ENCODE data around the gene KCNQ2. TPM values are rescaled to one million over a fixed set of nuclear protein-coding genes. Genes with fewer than 3 reads are reported as not detected.
A peak's percentile ranks its signal among the peaks of the same experiment; 100 is the strongest.

Gene KCNQ2
- total RNA-seq, 1 experiment from 2014 or later: 86.5 TPM

DNA sequence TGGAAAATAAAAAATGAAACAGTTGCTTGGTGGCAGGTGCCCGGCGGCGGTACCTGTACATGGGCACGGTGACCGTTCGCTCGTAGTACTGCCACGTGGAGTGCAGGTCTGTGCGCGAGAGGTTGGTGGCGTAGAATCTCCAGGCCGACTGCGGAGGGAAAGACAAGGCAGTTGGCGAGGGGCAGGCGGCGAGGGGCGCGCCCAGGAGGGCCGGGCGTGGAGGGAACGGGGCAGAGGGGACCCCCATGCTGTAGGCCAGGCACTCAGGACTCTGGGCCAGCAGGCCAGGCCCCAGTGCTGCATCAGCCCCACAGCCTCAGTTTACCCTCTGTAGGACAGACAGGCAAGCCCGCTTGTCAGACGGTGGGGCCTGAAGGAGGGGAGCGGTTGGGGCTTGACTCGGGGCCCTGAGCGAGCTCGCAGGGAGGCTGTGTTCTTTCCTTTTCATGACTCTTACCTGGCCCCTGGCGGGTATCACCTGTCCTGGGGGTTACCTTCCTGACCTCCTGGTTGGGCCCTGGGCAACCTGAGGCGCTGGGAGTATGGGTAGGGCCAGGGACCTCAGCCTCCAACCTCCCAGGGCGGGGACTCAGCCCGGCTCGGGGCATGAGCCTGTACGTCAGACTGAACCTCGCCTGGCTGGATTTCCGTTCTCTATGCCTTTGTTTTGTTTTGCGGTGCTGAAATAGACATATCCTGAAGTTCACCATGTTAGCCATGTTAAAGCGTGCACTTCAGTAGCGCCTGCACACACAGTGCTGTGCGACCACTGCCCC lies 38.5 kb downstream of the KCNQ2 start:
- Histone ChIP-seq H3K79me2 (ENCODE audit: insufficient read depth, low read length) (no peaks in the 10 kb centered on the region; the same call in 1 of the 2 replicates), H3K9me2 (ENCODE audit: insufficient read depth) (no peaks in the 10 kb centered on the region), H3K4me3 (replicated peaks in 1 of 2; ENCODE audit: low read depth in 1 of 2, low read length in 2 of 2) (no peak overlapping the region), H3K36me3 (ENCODE audit: control insufficient read depth in 1 of 2, insufficient read depth in 2 of 2, low read length in 2 of 2) (no peaks in the 10 kb centered on the region; a peak in 1 of 4 replicates), H3K9me3 (ENCODE audit: control insufficient read depth in 1 of 2, insufficient read depth in 1 of 2, low read depth in 1 of 2, low read length in 2 of 2) (no peaks in the 10 kb centered on the region), H3K27me3 (ENCODE audit: insufficient read depth, low read length) (no peaks in the 10 kb centered on the region), H4K20me1 (ENCODE audit: insufficient read depth) (no peaks in the 10 kb centered on the region), H3K4me1 (ENCODE audit: control insufficient read depth in 1 of 2, insufficient read depth in 2 of 2, low read length in 2 of 2) (peaks cover 3 to 17% of the 10 kb centered on the region in 2 experiments; a peak in 2 of 4 replicates), H2AFZ (ENCODE audit: low read depth, low read length, poor library complexity, severe bottlenecking) (no peak overlapping the region), H3K9ac (ENCODE audit: low read length) (no peak overlapping the region), H3K4me2 (ENCODE audit: low read length) (no peak overlapping the region), H3K27ac (ENCODE audit: low read depth, low read length) (peak overlapping the region; percentile 6; the same call in 1 of the 2 replicates)
- intact Hi-C loops (cut with micrococcal nuclease): loop anchor here (10.0 kb wide), 1 partner anchor 101 kb away; the partner anchor contains the start of gene PTK6
- TF ChIP-seq, protein P1, sequence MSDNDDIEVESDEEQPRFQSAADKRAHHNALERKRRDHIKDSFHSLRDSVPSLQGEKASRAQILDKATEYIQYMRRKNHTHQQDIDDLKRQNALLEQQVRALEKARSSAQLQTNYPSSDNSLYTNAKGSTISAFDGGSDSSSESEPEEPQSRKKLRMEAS (IDR thresholded peaks at IDR 0.05): no peak
- TF ChIP-seq, protein P2, sequence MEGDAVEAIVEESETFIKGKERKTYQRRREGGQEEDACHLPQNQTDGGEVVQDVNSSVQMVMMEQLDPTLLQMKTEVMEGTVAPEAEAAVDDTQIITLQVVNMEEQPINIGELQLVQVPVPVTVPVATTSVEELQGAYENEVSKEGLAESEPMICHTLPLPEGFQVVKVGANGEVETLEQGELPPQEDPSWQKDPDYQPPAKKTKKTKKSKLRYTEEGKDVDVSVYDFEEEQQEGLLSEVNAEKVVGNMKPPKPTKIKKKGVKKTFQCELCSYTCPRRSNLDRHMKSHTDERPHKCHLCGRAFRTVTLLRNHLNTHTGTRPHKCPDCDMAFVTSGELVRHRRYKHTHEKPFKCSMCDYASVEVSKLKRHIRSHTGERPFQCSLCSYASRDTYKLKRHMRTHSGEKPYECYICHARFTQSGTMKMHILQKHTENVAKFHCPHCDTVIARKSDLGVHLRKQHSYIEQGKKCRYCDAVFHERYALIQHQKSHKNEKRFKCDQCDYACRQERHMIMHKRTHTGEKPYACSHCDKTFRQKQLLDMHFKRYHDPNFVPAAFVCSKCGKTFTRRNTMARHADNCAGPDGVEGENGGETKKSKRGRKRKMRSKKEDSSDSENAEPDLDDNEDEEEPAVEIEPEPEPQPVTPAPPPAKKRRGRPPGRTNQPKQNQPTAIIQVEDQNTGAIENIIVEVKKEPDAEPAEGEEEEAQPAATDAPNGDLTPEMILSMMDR (IDR thresholded peaks at IDR 0.05 in 2 of 3, conservative IDR thresholded peaks at IDR 0.05 in 1 of 3; ENCODE audit: borderline replicate concordance in 1 of 3, insufficient read depth in 1 of 3, low read depth in 2 of 3, low read length in 2 of 3): no peak
- TF ChIP-seq ZNF274 (IDR thresholded peaks at IDR 0.05; ENCODE audit: low read depth, low read length): no peak
- no peak for TF ChIP-seq ELF1 (IDR thresholded peaks at IDR 0.05; ENCODE audit: borderline replicate concordance, low read depth)
- no peak for TF ChIP-seq TCF7L2 (IDR thresholded peaks at IDR 0.05; ENCODE audit: borderline replicate concordance, extremely low read depth, insufficient read depth, insufficient read length)
- TF ChIP-seq CBX3 (IDR thresholded peaks at IDR 0.05; ENCODE audit: low read depth): no peak
- TF ChIP-seq EGR1 (IDR thresholded peaks at IDR 0.05; ENCODE audit: low read depth): no peak
- ATAC-seq: peak; percentile 8; the same call in 1 of the 2 replicates
- no peak for DNase-seq (ENCODE audit: low read depth, low spot score)
- no TSS peak for BruUV-seq (replicated peaks)
- POLR2A ChIA-PET: no interaction called here
- RAD21 ChIA-PET (ENCODE audit: low non-redundant PET in 1 of 2, low total read pairs in 2 of 2, uncharacterized antibody in 2 of 2, unreplicated experiment in 2 of 2): no interaction called here
- CTCF ChIA-PET: interaction anchor here (1.4 kb wide), 1 partner anchor 208 kb away, joined by 4 read pairs; no protein-coding TSS in a partner anchor

Measured in HCT116 (cell line).